Choroid plexus epithelial cell (primary cell): ENCODE results near the gene PHLPP2.

Experiments used
- DNase-seq: peaks from one replicate; pipeline ENCODE4 v3.0.0-alpha.2; 2010; ENCODE audit warnings: low read depth
- H3K4me3 ChIP-seq: 2 replicates; pipeline ENCODE4 v1.5.1; 2011; ENCODE audit warnings: low read depth, mild to moderate bottlenecking, control low read depth, low read length, moderate library complexity
- TF ChIP-seq, protein P1 (sequence below): conservative IDR thresholded peaks from 2 replicates; pipeline ENCODE4 v1.5.1; 2011; ENCODE audit warnings: low read depth, mild to moderate bottlenecking, control low read depth, inconsistent platforms, low read length, moderate library complexity

Gene PHLPP2

DNA sequence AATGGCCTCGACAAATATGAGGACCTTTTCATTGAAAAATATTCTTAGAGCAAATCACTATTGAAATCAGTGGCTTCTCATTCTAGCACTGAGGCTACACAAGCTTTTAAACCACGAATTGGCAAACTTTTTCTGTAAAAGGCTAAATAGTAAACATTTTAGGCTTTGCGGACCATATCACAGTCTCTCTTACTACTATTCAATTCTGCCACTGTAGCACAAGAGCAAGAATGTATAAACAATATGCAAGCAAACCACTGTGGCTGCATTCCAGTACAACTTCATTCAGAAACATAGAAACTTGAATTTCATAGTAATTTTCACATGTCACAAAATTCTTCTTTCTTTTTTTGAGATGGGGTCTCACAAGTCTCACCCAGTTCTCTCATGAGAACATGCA lies 49.1 kb downstream of the PHLPP2 start:
- no peak overlapping the region for H3K4me3 ChIP-seq
- peak; percentile 18 for DNase-seq
- TF ChIP-seq, protein P1, sequence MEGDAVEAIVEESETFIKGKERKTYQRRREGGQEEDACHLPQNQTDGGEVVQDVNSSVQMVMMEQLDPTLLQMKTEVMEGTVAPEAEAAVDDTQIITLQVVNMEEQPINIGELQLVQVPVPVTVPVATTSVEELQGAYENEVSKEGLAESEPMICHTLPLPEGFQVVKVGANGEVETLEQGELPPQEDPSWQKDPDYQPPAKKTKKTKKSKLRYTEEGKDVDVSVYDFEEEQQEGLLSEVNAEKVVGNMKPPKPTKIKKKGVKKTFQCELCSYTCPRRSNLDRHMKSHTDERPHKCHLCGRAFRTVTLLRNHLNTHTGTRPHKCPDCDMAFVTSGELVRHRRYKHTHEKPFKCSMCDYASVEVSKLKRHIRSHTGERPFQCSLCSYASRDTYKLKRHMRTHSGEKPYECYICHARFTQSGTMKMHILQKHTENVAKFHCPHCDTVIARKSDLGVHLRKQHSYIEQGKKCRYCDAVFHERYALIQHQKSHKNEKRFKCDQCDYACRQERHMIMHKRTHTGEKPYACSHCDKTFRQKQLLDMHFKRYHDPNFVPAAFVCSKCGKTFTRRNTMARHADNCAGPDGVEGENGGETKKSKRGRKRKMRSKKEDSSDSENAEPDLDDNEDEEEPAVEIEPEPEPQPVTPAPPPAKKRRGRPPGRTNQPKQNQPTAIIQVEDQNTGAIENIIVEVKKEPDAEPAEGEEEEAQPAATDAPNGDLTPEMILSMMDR = no peak

DNA sequence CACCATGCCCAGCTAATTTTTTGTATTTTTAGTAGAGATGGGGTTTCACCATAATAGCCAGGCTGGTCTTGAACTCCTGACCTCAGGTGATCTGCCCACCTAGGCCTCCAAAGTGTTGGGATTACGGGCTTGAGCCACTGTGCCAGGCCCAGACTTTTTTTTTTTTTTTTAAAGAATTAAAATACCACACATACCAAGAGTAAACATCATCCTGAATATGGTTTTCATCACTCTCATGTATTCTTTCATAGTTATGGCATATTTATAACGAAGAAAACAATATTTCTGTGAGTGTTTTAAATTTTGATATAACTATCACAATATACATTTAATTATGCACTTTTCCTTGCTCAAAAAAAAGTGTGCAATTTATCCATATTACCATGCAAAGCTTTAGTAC lies 50.3 kb downstream of the PHLPP2 start:
- H3K4me3 ChIP-seq = no peak overlapping the region
- TF ChIP-seq, protein P1 = no peak
- no peak for DNase-seq

GRCh38 chr16:71673582-71673973 lies 50.9 kb downstream of the PHLPP2 start:
- TF ChIP-seq, protein P1 = no peak
- no peak overlapping the region for H3K4me3 ChIP-seq
- no peak for DNase-seq

GRCh38 chr16:71672803-71673581 lies 51.5 kb downstream of the PHLPP2 start:
- H3K4me3 ChIP-seq = no peak overlapping the region
- TF ChIP-seq, protein P1 = no peak

GRCh38 chr16:71672125-71672524 lies 52.4 kb downstream of the PHLPP2 start:
- no peak overlapping the region for H3K4me3 ChIP-seq
- no peak for DNase-seq
- TF ChIP-seq, protein P1 = no peak

More at GRCh38 chr16:71672803-71673581, 51.5 kb downstream of the PHLPP2 start:
- no peak for DNase-seq

DNA sequence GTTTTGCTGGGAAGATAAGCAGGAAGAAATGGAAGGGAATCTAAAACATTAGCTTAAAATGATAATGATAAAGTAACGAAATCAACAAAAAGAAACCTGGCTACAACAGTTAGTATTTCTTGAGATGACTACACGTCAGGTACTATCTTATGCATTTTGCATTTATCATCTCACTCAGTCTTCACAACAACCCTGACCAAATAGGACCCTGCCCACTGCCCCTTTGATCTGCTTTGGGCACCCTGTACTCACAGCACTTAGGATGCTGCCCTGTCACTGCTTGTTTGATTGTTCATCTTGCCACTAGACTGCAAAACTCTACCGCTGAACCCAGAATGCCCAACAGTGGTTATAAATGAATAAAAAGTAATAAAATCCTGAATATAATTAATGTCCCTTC lies 53.3 kb downstream of the PHLPP2 start:
- no peak overlapping the region for H3K4me3 ChIP-seq
- TF ChIP-seq, protein P1 = no peak
- DNase-seq = no peak

DNA sequence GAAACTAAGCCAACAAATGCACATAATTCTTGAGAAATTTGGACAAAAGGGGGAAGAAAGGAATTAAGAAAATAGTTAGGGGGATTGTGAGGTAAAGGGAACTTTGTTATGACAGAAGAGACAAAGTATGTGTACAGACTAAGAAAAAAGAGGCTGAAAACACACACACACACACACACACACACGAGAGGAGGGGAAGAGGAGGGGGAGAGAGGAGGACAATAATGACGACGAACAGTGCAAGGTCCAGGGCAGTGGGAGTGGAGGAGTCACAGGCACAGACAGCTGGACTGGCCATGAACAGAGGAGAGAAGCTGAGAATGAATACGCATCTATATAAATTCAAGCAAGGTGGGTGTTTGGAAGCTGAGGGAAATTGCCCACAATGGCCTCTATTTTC lies 54.0 kb downstream of the PHLPP2 start:
- DNase-seq = no peak
- TF ChIP-seq, protein P1 = no peak
- no peak overlapping the region for H3K4me3 ChIP-seq
